HepG2 (cell line): ENCODE results near the gene AMPD2. TPM values are rescaled to one million over a fixed set of nuclear protein-coding genes. Genes with fewer than 3 reads are reported as not detected.

Experiments used
- ELF4 ChIP-seq: sonication (generic); formaldehyde crosslinking; IDR thresholded peaks from 2 replicates; pipeline ENCODE4 v1.5.0; 2020; ENCODE audit warnings: missing genetic modification reagents, mild to moderate bottlenecking, moderate library complexity, borderline replicate concordance
- SMC3 ChIP-seq: IDR thresholded peaks from 2 replicates; pipeline ENCODE4 v1.6.1; 2011; ENCODE audit warnings: low read length, improper control_type of control experiment
- ZNF136 ChIP-seq: sonication (generic); formaldehyde crosslinking; IDR thresholded peaks from 2 replicates; pipeline ENCODE4 v1.8.1; 2022; ENCODE audit warnings: low read depth, mild to moderate bottlenecking, moderate library complexity, missing genetic modification reagents
- ZNF234 ChIP-seq: sonication (generic); formaldehyde crosslinking; conservative IDR thresholded peaks from 2 replicates; pipeline ENCODE4 v1.5.1; 2020; ENCODE audit warnings: mild to moderate bottlenecking, missing genetic modification reagents
- ZNF24 ChIP-seq: fragments of 450-650 bp; IDR thresholded peaks from 2 replicates; pipeline ENCODE4 v1.6.1; 2017; ENCODE audit warnings: antibody characterized with exemption, mild to moderate bottlenecking
- ZNF260 ChIP-seq: sonication (generic); formaldehyde crosslinking; IDR thresholded peaks from 2 replicates; pipeline ENCODE4 v1.4.0; 2020; ENCODE audit warnings: missing genetic modification reagents, low read depth, mild to moderate bottlenecking, borderline replicate concordance
- ZNF569 ChIP-seq: sonication (generic); formaldehyde crosslinking; IDR thresholded peaks from 2 replicates; pipeline ENCODE4 v1.5.0; 2020; ENCODE audit warnings: mild to moderate bottlenecking, missing genetic modification reagents, moderate library complexity, borderline replicate concordance
- polyA plus RNA-seq, 8 experiments: library from polyadenylated mRNA; depleted of rRNA in 3 of 8; stranded (reverse) in 7 of 8; unstranded in 1 of 8; fragments of >200 nt; fragmentation: Illumina TruSeq in 4 of 8; extraction: Trizol in 4 of 8; gene quantifications; 2 replicates each; pipeline versions ENCODE4 v1.2.1 to v1.2.3, GENCODE V29; 2011 to 2016; ENCODE audit warnings: low read depth in 4 of 8, missing spikeins in 1 of 8, mixed read lengths in 1 of 8; ENCODE audit not compliant: insufficient read depth in 1 of 8
- total RNA-seq, 5 experiments: library from RNA; depleted of rRNA; stranded (reverse); fragments of >200 nt; fragmentation: Illumina TruSeq; extraction: Trizol; gene quantifications; 2 replicates each; pipeline ENCODE4 v1.2.3, GENCODE V29; 2016; ENCODE audit warnings: low read depth in 1 of 5
- TF ChIP-seq, protein P1 (sequence below): sonication (generic); formaldehyde crosslinking; IDR thresholded peaks from 2 replicates; pipeline ENCODE4 v1.9.0; 2022; ENCODE audit warnings: missing genetic modification reagents, mild to moderate bottlenecking, borderline replicate concordance
- TF ChIP-seq, protein P2 (sequence below): sonication (generic); formaldehyde crosslinking; IDR thresholded peaks from 2 replicates; pipeline ENCODE4 v1.5.0; 2020; ENCODE audit warnings: mild to moderate bottlenecking, missing genetic modification reagents, borderline replicate concordance
- TF ChIP-seq, protein P3 (sequence below): sonication (generic); formaldehyde crosslinking; IDR thresholded peaks from 2 replicates; pipeline ENCODE4 v1.4.0; 2020; ENCODE audit warnings: mild to moderate bottlenecking, missing genetic modification reagents
- TF ChIP-seq, protein P4 (sequence below): sonication (generic); formaldehyde crosslinking; IDR thresholded peaks from 2 replicates; pipeline ENCODE4 v1.9.0; 2021; ENCODE audit warnings: missing genetic modification reagents, borderline replicate concordance
- TF ChIP-seq, protein P5 (sequence below): sonication (generic); formaldehyde crosslinking; IDR thresholded peaks from 2 replicates; pipeline ENCODE4 v1.4.0; 2020; ENCODE audit warnings: mild to moderate bottlenecking, missing genetic modification reagents

Gene AMPD2
- total and polyA plus RNA-seq, 2 of the 13 experiments (the other 11 are each of a cell fraction or from before 2014, with no cell fraction given): 62.3 to 82.0 TPM

DNA sequence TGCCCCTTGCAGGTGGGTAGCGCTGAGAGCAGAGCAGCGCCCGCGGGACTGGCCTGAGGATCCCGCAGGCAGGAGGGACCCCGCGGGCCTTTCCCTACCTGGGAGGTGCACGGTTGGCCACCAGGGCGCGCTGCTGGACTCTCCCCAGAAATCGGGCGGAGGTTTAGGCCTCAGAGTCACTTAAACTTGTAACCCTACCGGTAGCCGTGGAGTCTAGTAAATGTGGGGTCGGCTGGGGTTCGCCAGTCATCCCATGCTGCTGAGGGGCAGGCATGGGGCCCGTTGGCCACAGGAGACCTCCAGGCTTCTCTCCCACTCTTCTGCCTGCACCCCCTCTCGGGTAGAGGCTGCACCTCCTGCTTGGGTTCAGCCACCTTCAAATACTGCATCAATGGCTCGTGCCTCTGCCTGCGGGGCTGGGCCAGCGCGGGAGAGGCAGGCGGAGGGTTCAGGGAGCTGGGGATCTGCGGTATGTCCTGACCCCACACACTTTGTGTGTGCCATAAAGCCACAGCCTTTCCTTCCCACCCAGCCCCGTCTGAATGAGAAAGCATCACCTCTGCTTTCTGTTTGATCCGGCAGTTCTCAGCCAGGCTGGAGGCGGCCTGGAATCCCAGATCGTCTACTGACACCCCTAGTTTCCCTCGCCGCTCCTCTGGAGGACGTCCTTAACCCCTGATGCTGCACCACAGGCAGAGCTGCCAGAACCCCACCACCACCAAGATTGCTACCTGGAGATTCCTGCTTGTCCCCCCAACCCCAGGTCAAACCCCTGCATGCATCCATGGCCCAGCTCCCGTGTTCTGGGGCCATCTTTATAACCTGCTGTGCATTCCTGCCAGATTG, 24.0 kb downstream of the AMPD2 start (continued):
- TF ChIP-seq, protein P1, sequence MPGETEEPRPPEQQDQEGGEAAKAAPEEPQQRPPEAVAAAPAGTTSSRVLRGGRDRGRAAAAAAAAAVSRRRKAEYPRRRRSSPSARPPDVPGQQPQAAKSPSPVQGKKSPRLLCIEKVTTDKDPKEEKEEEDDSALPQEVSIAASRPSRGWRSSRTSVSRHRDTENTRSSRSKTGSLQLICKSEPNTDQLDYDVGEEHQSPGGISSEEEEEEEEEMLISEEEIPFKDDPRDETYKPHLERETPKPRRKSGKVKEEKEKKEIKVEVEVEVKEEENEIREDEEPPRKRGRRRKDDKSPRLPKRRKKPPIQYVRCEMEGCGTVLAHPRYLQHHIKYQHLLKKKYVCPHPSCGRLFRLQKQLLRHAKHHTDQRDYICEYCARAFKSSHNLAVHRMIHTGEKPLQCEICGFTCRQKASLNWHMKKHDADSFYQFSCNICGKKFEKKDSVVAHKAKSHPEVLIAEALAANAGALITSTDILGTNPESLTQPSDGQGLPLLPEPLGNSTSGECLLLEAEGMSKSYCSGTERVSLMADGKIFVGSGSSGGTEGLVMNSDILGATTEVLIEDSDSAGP (CRISPR knock-in tag): peak; percentile 35; the same call in 1 of the 2 replicates
- TF ChIP-seq ZNF136 (CRISPR knock-in tag): no peak
- TF ChIP-seq, protein P2, sequence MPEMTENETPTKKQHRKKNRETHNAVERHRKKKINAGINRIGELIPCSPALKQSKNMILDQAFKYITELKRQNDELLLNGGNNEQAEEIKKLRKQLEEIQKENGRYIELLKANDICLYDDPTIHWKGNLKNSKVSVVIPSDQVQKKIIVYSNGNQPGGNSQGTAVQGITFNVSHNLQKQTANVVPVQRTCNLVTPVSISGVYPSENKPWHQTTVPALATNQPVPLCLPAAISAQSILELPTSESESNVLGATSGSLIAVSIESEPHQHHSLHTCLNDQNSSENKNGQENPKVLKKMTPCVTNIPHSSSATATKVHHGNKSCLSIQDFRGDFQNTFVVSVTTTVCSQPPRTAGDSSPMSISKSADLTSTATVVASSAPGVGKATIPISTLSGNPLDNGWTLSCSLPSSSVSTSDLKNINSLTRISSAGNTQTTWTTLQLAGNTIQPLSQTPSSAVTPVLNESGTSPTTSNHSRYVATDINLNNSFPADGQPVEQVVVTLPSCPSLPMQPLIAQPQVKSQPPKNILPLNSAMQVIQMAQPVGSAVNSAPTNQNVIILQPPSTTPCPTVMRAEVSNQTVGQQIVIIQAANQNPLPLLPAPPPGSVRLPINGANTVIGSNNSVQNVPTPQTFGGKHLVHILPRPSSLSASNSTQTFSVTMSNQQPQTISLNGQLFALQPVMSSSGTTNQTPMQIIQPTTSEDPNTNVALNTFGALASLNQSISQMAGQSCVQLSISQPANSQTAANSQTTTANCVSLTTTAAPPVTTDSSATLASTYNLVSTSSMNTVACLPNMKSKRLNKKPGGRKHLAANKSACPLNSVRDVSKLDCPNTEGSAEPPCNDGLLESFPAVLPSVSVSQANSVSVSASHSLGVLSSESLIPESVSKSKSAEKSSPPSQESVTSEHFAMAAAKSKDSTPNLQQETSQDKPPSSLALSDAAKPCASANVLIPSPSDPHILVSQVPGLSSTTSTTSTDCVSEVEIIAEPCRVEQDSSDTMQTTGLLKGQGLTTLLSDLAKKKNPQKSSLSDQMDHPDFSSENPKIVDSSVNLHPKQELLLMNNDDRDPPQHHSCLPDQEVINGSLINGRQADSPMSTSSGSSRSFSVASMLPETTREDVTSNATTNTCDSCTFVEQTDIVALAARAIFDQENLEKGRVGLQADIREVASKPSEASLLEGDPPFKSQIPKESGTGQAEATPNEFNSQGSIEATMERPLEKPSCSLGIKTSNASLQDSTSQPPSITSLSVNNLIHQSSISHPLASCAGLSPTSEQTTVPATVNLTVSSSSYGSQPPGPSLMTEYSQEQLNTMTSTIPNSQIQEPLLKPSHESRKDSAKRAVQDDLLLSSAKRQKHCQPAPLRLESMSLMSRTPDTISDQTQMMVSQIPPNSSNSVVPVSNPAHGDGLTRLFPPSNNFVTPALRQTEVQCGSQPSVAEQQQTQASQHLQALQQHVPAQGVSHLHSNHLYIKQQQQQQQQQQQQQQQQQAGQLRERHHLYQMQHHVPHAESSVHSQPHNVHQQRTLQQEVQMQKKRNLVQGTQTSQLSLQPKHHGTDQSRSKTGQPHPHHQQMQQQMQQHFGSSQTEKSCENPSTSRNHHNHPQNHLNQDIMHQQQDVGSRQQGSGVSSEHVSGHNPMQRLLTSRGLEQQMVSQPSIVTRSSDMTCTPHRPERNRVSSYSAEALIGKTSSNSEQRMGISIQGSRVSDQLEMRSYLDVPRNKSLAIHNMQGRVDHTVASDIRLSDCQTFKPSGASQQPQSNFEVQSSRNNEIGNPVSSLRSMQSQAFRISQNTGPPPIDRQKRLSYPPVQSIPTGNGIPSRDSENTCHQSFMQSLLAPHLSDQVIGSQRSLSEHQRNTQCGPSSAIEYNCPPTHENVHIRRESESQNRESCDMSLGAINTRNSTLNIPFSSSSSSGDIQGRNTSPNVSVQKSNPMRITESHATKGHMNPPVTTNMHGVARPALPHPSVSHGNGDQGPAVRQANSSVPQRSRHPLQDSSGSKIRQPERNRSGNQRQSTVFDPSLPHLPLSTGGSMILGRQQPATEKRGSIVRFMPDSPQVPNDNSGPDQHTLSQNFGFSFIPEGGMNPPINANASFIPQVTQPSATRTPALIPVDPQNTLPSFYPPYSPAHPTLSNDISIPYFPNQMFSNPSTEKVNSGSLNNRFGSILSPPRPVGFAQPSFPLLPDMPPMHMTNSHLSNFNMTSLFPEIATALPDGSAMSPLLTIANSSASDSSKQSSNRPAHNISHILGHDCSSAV: no peak
- TF ChIP-seq, protein P3, sequence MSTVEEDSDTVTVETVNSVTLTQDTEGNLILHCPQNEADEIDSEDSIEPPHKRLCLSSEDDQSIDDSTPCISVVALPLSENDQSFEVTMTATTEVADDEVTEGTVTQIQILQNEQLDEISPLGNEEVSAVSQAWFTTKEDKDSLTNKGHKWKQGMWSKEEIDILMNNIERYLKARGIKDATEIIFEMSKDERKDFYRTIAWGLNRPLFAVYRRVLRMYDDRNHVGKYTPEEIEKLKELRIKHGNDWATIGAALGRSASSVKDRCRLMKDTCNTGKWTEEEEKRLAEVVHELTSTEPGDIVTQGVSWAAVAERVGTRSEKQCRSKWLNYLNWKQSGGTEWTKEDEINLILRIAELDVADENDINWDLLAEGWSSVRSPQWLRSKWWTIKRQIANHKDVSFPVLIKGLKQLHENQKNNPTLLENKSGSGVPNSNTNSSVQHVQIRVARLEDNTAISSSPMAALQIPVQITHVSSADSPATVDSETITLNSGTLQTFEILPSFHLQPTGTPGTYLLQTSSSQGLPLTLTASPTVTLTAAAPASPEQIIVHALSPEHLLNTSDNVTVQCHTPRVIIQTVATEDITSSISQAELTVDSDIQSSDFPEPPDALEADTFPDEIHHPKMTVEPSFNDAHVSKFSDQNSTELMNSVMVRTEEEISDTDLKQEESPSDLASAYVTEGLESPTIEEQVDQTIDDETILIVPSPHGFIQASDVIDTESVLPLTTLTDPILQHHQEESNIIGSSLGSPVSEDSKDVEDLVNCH (CRISPR knock-in tag): no peak
- TF ChIP-seq, protein P4, sequence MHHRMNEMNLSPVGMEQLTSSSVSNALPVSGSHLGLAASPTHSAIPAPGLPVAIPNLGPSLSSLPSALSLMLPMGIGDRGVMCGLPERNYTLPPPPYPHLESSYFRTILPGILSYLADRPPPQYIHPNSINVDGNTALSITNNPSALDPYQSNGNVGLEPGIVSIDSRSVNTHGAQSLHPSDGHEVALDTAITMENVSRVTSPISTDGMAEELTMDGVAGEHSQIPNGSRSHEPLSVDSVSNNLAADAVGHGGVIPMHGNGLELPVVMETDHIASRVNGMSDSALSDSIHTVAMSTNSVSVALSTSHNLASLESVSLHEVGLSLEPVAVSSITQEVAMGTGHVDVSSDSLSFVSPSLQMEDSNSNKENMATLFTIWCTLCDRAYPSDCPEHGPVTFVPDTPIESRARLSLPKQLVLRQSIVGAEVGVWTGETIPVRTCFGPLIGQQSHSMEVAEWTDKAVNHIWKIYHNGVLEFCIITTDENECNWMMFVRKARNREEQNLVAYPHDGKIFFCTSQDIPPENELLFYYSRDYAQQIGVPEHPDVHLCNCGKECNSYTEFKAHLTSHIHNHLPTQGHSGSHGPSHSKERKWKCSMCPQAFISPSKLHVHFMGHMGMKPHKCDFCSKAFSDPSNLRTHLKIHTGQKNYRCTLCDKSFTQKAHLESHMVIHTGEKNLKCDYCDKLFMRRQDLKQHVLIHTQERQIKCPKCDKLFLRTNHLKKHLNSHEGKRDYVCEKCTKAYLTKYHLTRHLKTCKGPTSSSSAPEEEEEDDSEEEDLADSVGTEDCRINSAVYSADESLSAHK: no peak
- no peak for TF ChIP-seq ZNF260
- no peak for TF ChIP-seq ZNF234 (CRISPR knock-in tag)
- no peak for TF ChIP-seq ZNF569
- no peak for TF ChIP-seq ZNF24
- TF ChIP-seq, protein P5, sequence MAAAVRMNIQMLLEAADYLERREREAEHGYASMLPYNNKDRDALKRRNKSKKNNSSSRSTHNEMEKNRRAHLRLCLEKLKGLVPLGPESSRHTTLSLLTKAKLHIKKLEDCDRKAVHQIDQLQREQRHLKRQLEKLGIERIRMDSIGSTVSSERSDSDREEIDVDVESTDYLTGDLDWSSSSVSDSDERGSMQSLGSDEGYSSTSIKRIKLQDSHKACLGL: no peak
- TF ChIP-seq SMC3: peak; percentile 70
- TF ChIP-seq ELF4 (CRISPR knock-in tag): no peak
